MCF 10A (cell line): Measurements from ENCODE around the gene GLRA2. TPM values are rescaled to one million over a fixed set of nuclear protein-coding genes. Genes with fewer than 3 reads are reported as not detected.
"Not testable (repeated sequence)": the region's sequence is repeated elsewhere in the genome, so short reads cannot be mapped to it uniquely, and the experiment has no call there.

Experiments
- BruUV-seq: library from RNA; stranded (reverse); fragments of 400-500 nt; replicated peaks from 2 replicates; lab custom pipeline; 2021; lab: Mats Ljungman, UMichigan
- CTCF ChIA-PET: fragments of 300-600 bp; sonication (Branson Sonifier 250); formaldehyde crosslinking; extraction: SDS; loops from one replicate; lab custom pipeline; 2021; ENCODE audit warnings: antibody characterized with exemption, inconsistent platforms; lab: Yijun Ruan, JAX
- POLR2A ChIA-PET: fragments of 300-600, 350-650 bp; sonication (Branson Sonifier 250); formaldehyde crosslinking; extraction: SDS; loops from one replicate; lab custom pipeline; 2020; ENCODE audit warnings: antibody characterized with exemption, inconsistent platforms; lab: Yijun Ruan, JAX
- DNase-seq: peaks from one replicate; pipeline ENCODE4 v3.0.0-alpha.2; 2018; ENCODE audit not compliant: unreplicated experiment
- H3K27ac Mint-ChIP-seq: one replicate; pipeline ENCODE4 v1.8.0; 2022; ENCODE audit warnings: mild to moderate bottlenecking, low read depth, mixed read lengths; ENCODE audit not compliant: unreplicated experiment
- H3K27me3 Mint-ChIP-seq: one replicate; pipeline ENCODE4 v1.8.0; 2022; ENCODE audit warnings: mixed read lengths; ENCODE audit not compliant: insufficient read depth, unreplicated experiment
- H3K36me3 Mint-ChIP-seq: one replicate; pipeline ENCODE4 v1.8.0; 2022; ENCODE audit warnings: mild to moderate bottlenecking, moderate library complexity, mixed read lengths; ENCODE audit not compliant: insufficient read depth, unreplicated experiment
- H3K4me1 Mint-ChIP-seq: one replicate; pipeline ENCODE4 v1.8.0; 2022; ENCODE audit warnings: mixed read lengths; ENCODE audit not compliant: insufficient read depth, unreplicated experiment
- H3K4me3 Mint-ChIP-seq: one replicate; pipeline ENCODE4 v1.8.0; 2022; ENCODE audit warnings: mild to moderate bottlenecking, moderate library complexity, mixed read lengths; ENCODE audit not compliant: unreplicated experiment
- H3K9me3 Mint-ChIP-seq: one replicate; pipeline ENCODE4 v1.8.0; 2022; ENCODE audit warnings: mixed read lengths; ENCODE audit not compliant: unreplicated experiment
- CTCF ChIP-seq: fragments of 200-600 bp; IDR thresholded peaks from one replicate; pipeline ENCODE4 v1.8.0; 2022; ENCODE audit warnings: antibody characterized with exemption, mild to moderate bottlenecking; ENCODE audit not compliant: unreplicated experiment
- intact Hi-C: fragments of 100-400 bp; cut with micrococcal nuclease; formaldehyde crosslinking; loops from 2 replicates; pipeline ENCODE4 v1.14.1; 2022
- total RNA-seq: library from RNA; stranded (reverse); gene quantifications from 2 replicates; pipeline ENCODE4 v1.2.3, GENCODE V29; 2022

The GLRA2 gene
- total RNA-seq, 1 experiment from 2014 or later: not detected

GRCh38 chrX:14607446-14607985, 78.2 kb downstream of the GLRA2 start:
- BruUV-seq: no TSS peak
- H3K36me3 Mint-ChIP-seq: no peaks in the 10 kb centered on the region

GRCh38 chrX:14612450-14612849, 83.1 kb downstream of the GLRA2 start:
- H3K4me3 Mint-ChIP-seq, H3K9me3 Mint-ChIP-seq, DNase-seq, H3K27ac Mint-ChIP-seq, H3K36me3 Mint-ChIP-seq, POLR2A ChIA-PET, H3K4me1 Mint-ChIP-seq, CTCF ChIA-PET, intact Hi-C loops, BruUV-seq: not testable (repeated sequence)
- peaks cover 29% of the 10 kb centered on the region for H3K27me3 Mint-ChIP-seq

More at GRCh38 chrX:14607446-14607985, 78.2 kb downstream of the GLRA2 start:
- H3K27me3 Mint-ChIP-seq: peaks cover 1% of the 10 kb centered on the region
- intact Hi-C loops: no loop called here
- H3K9me3 Mint-ChIP-seq: no peaks in the 10 kb centered on the region
- no peak for TF ChIP-seq CTCF
- DNase-seq: no peak
- H3K27ac Mint-ChIP-seq: no peak overlapping the region
- ChIA-PET POLR2A (no interaction called here), CTCF (no interaction called here)
- H3K4me1 Mint-ChIP-seq: no peaks in the 10 kb centered on the region
- no peak overlapping the region for H3K4me3 Mint-ChIP-seq

GRCh38 chrX:14616301-14616700, 87.0 kb downstream of the GLRA2 start:
- no peak for TF ChIP-seq CTCF
- no peaks in the 10 kb centered on the region for H3K9me3 Mint-ChIP-seq
- H3K36me3 Mint-ChIP-seq: no peaks in the 10 kb centered on the region
- H3K4me1 Mint-ChIP-seq: no peaks in the 10 kb centered on the region
- CTCF ChIA-PET: interaction anchor here (1.1 kb wide), 1 partner anchor 17 kb away, joined by 4 read pairs; no protein-coding TSS in a partner anchor
- no peak overlapping the region for H3K4me3 Mint-ChIP-seq
- intact Hi-C loops: no loop called here
- peaks cover 45% of the 10 kb centered on the region for H3K27me3 Mint-ChIP-seq
- POLR2A ChIA-PET: no interaction called here
- DNase-seq: no peak
- BruUV-seq: no TSS peak
- no peak overlapping the region for H3K27ac Mint-ChIP-seq

GRCh38 chrX:14616836-14617235, 87.5 kb downstream of the GLRA2 start:
- POLR2A ChIA-PET: no interaction called here

More at GRCh38 chrX:14616836-14617235, 87.5 kb downstream of the GLRA2 start:
- BruUV-seq: no TSS peak
- no peaks in the 10 kb centered on the region for H3K36me3 Mint-ChIP-seq
- DNase-seq: no peak
- CTCF ChIA-PET: interaction anchor here (1.1 kb wide), 1 partner anchor 17 kb away, joined by 4 read pairs; no protein-coding TSS in a partner anchor
- no peaks in the 10 kb centered on the region for H3K4me1 Mint-ChIP-seq
- no peak overlapping the region for H3K27ac Mint-ChIP-seq
- intact Hi-C loops: no loop called here
- peaks cover 45% of the 10 kb centered on the region for H3K27me3 Mint-ChIP-seq
- no peaks in the 10 kb centered on the region for H3K9me3 Mint-ChIP-seq
- H3K4me3 Mint-ChIP-seq: no peak overlapping the region
- TF ChIP-seq CTCF: no peak
